GM12878 (cell line): ENCODE data around the gene MPPED1. TPM values are rescaled to one million over a fixed set of nuclear protein-coding genes. Genes with fewer than 3 reads are reported as not detected.

Experiments
- ATAC-seq: fragments of 200-7000 bp; cut with Tn5 transposase; 3 replicates; pipeline ENCODE4 v1.9.1; 2020; ENCODE audit warnings: mild to moderate bottlenecking, moderate library complexity
- BruUV-seq: library from RNA; stranded (reverse); fragments of 400-500 nt; replicated peaks from 2 replicates; lab custom pipeline; 2021; lab: Mats Ljungman, UMichigan
- CTCF ChIA-PET: fragments of 300-600 bp; sonication (Branson Sonifier 250); formaldehyde crosslinking; extraction: SDS; loops from one replicate; lab custom pipeline; 2021; ENCODE audit warnings: inconsistent platforms; lab: Yijun Ruan, JAX
- POLR2A ChIA-PET: fragments of 350-600 bp; formaldehyde crosslinking; extraction: SDS; loops from one replicate; lab custom pipeline; 2021; ENCODE audit warnings: inconsistent platforms; lab: Charles Lee
- RAD21 ChIA-PET: fragments of 300-600 bp; sonication (Branson Sonifier 250); formaldehyde crosslinking; loops from one replicate; lab custom pipeline; 2023; ENCODE audit warnings: antibody characterized with exemption; ENCODE audit not compliant: unreplicated experiment; lab: Charles Lee
- SMC1A ChIA-PET: fragments of 300-600 bp; sonication (Branson Sonifier 250); formaldehyde crosslinking; loops from one replicate; lab custom pipeline; 2023; ENCODE audit not compliant: unreplicated experiment, uncharacterized antibody; lab: Charles Lee
- DNase-seq: peaks from one replicate; pipeline ENCODE4 v3.0.0-alpha.2; 2011; ENCODE audit warnings: low read depth, low spot score
- FAIRE-seq: peaks from 3 replicates; lab custom pipeline; 2011; peaks lifted over from hg19 to GRCh38; lab: Jason Lieb, UNC
- H2AFZ ChIP-seq: 2 replicates; pipeline ENCODE4 v1.6.0; 2011; ENCODE audit warnings: low read depth, low read length, control low read depth; ENCODE audit not compliant: control insufficient read depth
- H3K27ac ChIP-seq: 2 replicates; pipeline ENCODE4 v1.5.1; 2011; ENCODE audit warnings: control low read depth; ENCODE audit not compliant: control insufficient read depth, insufficient read depth
- H3K27me3 ChIP-seq, 2 experiments: replicated peaks in 1 of 2; 2 replicates each; pipeline versions ENCODE4 v1.6.0 to v1.6.1; 2011; ENCODE audit warnings: low read length in 1 of 2; ENCODE audit not compliant: control insufficient read depth in 2 of 2, insufficient read depth in 2 of 2
- H3K36me3 ChIP-seq, 2 experiments: 2 replicates each; pipeline ENCODE4 v1.5.1; 2011; ENCODE audit warnings: low read length in 1 of 2; ENCODE audit not compliant: control insufficient read depth in 2 of 2, insufficient read depth in 2 of 2
- H3K4me1 ChIP-seq: 2 replicates; pipeline ENCODE4 v1.6.1; 2011; ENCODE audit warnings: mild to moderate bottlenecking, low read length, moderate library complexity, mixed read lengths; ENCODE audit not compliant: control insufficient read depth, insufficient read depth
- H3K4me2 ChIP-seq: 2 replicates; pipeline ENCODE4 v1.6.0; 2011; ENCODE audit warnings: control low read depth; ENCODE audit not compliant: control insufficient read depth, insufficient read depth
- H3K4me3 ChIP-seq: fragments of 200-600 bp; sonication (generic); 2 replicates; pipeline ENCODE4 v1.5.1; 2016
- H3K79me2 ChIP-seq: 2 replicates; pipeline ENCODE4 v1.6.0; 2011; ENCODE audit warnings: low read length; ENCODE audit not compliant: control insufficient read depth, insufficient read depth
- H3K9ac ChIP-seq: 2 replicates; pipeline ENCODE4 v1.8.0; 2011; ENCODE audit warnings: low read length, control low read depth, mixed read lengths; ENCODE audit not compliant: control insufficient read depth, insufficient read depth
- H3K9me3 ChIP-seq: replicated peaks from 3 replicates; pipeline ENCODE4 v1.5.1; 2011; ENCODE audit warnings: mild to moderate bottlenecking, low read length; ENCODE audit not compliant: control insufficient read depth, insufficient read depth
- H4K20me1 ChIP-seq: 2 replicates; pipeline ENCODE4 v1.6.0; 2011; ENCODE audit not compliant: control insufficient read depth, insufficient read depth
- ATF2 ChIP-seq: IDR thresholded peaks from 2 replicates; pipeline ENCODE4 v1.6.1; 2012; ENCODE audit warnings: low read length, inconsistent platforms
- BACH1 ChIP-seq: fragments of 450-650 bp; IDR thresholded peaks from 2 replicates; pipeline ENCODE4 v1.6.1; 2017; ENCODE audit warnings: mild to moderate bottlenecking, borderline replicate concordance
- MEF2B ChIP-seq: fragments of 450-650 bp; IDR thresholded peaks from 2 replicates; pipeline ENCODE4 v1.6.1; 2018; ENCODE audit warnings: mild to moderate bottlenecking, moderate library complexity; ENCODE audit not compliant: partially characterized antibody, poor library complexity, severe bottlenecking
- NR2C2 ChIP-seq: IDR thresholded peaks from 2 replicates; pipeline ENCODE4 v1.6.1; 2011; ENCODE audit warnings: borderline replicate concordance, low read depth; ENCODE audit not compliant: control insufficient read depth, insufficient read length
- SREBF2 ChIP-seq: IDR thresholded peaks from 2 replicates; pipeline ENCODE4 v1.6.1; 2012; ENCODE audit warnings: mild to moderate bottlenecking, low read length
- WGBS: methylation state at CpG from one replicate; pipeline ENCODE4 v1.1.6; 2016; ENCODE audit warnings: low lambda C conversion rate; ENCODE audit not compliant: insufficient replicate concordance, insufficient coverage; ENCODE audit errors: missing lambda C conversion rate; 5-methylcytosine and 5-hydroxymethylcytosine counted together
- in situ Hi-C: fragments of 300-500 bp; cut with MboI; formaldehyde crosslinking; loops from 9 replicates; pipeline ENCODE4 v1.14.3; 2018; ENCODE audit warnings: mixed read lengths
- intact Hi-C: fragments of 100-400 bp; cut with micrococcal nuclease; formaldehyde crosslinking; loops from one replicate; pipeline ENCODE4 v1.14.2; 2022; ENCODE audit not compliant: unreplicated experiment
- polyA plus RNA-seq, 11 experiments: library from polyadenylated mRNA; depleted of rRNA in 4 of 11; unstranded in 6 of 11; stranded (reverse) in 5 of 11; fragments of >200 nt; fragmentation: Nextera tagmentation in 4 of 11; fragmentation: Illumina TruSeq in 1 of 11; extraction: Ambion mirVana in 4 of 11; extraction: Trizol in 1 of 11; gene quantifications; 1 replicate in 1 of 11; 2 replicates in 10 of 11; pipeline versions ENCODE4 v1.2.1 to v1.2.3, GENCODE V29; 2011 to 2016; ENCODE audit warnings: inconsistent platforms in 2 of 11, missing spikeins in 2 of 11, low read depth in 1 of 11
- total RNA-seq, 4 experiments: library from RNA; depleted of rRNA in 3 of 4; stranded (reverse); fragments of >200 nt in 3 of 4; fragmentation: Illumina TruSeq in 1 of 4; extraction: Trizol in 1 of 4; gene quantifications; 2 replicates each; pipeline versions ENCODE4 v1.2.1 to v1.2.3, GENCODE V29; 2013 to 2021
- TF ChIP-seq, protein P1 (sequence below): fragments of 450-650 bp; IDR thresholded peaks from 2 replicates; pipeline ENCODE4 v1.6.1; 2016; ENCODE audit warnings: mild to moderate bottlenecking
- TF ChIP-seq, protein P2 (sequence below): fragments of 450-650 bp; formaldehyde crosslinking; IDR thresholded peaks from 2 replicates; pipeline ENCODE4 v1.4.0; 2020; ENCODE audit warnings: mild to moderate bottlenecking, moderate library complexity

The MPPED1 gene
- total and polyA plus RNA-seq, 10 of the 15 experiments (the other 5 are each of a cell fraction or from before 2014, with no cell fraction given): 0.11 TPM; not detected in 9

- Histone ChIP-seq H3K9ac (no peak overlapping the region), H3K4me1 (no peaks in the 10 kb centered on the region), H3K9me3 (no peaks in the 10 kb centered on the region), H3K4me3 (no peak overlapping the region), H3K27me3 (no peaks in the 10 kb centered on the region; a peak in 1 of 4 replicates), H3K4me2 (no peak overlapping the region), H3K79me2 (no peaks in the 10 kb centered on the region), H4K20me1 (no peaks in the 10 kb centered on the region), H3K27ac (no peak overlapping the region), H3K36me3 (no peaks in the 10 kb centered on the region), H2AFZ (no peak overlapping the region)
- SMC1A ChIA-PET: no interaction called here
- in situ Hi-C loops (no loop called here), intact Hi-C loops (no loop called here)
- FAIRE-seq (no peak), ATAC-seq (no peak), DNase-seq (no peak)
- RAD21 ChIA-PET: no interaction called here
- TF ChIP-seq NR2C2 (no peak), ATF2 (no peak), MEF2B (no peak), BACH1 (no peak), SREBF2 (no peak)
- TF ChIP-seq, protein P1, sequence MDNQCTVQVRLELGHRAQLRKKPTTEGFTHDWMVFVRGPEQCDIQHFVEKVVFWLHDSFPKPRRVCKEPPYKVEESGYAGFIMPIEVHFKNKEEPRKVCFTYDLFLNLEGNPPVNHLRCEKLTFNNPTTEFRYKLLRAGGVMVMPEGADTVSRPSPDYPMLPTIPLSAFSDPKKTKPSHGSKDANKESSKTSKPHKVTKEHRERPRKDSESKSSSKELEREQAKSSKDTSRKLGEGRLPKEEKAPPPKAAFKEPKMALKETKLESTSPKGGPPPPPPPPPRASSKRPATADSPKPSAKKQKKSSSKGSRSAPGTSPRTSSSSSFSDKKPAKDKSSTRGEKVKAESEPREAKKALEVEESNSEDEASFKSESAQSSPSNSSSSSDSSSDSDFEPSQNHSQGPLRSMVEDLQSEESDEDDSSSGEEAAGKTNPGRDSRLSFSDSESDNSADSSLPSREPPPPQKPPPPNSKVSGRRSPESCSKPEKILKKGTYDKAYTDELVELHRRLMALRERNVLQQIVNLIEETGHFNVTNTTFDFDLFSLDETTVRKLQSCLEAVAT: no peak
- TF ChIP-seq, protein P2, sequence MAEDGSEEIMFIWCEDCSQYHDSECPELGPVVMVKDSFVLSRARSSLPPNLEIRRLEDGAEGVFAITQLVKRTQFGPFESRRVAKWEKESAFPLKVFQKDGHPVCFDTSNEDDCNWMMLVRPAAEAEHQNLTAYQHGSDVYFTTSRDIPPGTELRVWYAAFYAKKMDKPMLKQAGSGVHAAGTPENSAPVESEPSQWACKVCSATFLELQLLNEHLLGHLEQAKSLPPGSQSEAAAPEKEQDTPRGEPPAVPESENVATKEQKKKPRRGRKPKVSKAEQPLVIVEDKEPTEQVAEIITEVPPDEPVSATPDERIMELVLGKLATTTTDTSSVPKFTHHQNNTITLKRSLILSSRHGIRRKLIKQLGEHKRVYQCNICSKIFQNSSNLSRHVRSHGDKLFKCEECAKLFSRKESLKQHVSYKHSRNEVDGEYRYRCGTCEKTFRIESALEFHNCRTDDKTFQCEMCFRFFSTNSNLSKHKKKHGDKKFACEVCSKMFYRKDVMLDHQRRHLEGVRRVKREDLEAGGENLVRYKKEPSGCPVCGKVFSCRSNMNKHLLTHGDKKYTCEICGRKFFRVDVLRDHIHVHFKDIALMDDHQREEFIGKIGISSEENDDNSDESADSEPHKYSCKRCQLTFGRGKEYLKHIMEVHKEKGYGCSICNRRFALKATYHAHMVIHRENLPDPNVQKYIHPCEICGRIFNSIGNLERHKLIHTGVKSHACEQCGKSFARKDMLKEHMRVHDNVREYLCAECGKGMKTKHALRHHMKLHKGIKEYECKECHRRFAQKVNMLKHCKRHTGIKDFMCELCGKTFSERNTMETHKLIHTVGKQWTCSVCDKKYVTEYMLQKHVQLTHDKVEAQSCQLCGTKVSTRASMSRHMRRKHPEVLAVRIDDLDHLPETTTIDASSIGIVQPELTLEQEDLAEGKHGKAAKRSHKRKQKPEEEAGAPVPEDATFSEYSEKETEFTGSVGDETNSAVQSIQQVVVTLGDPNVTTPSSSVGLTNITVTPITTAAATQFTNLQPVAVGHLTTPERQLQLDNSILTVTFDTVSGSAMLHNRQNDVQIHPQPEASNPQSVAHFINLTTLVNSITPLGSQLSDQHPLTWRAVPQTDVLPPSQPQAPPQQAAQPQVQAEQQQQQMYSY (CRISPR knock-in tag): no peak
- 17% methylated on average over 5 of the region's 5 CpGs for WGBS
- POLR2A ChIA-PET: no interaction called here
- BruUV-seq: no TSS peak
- CTCF ChIA-PET: no interaction called here
These were observed 115.1 kb downstream of the MPPED1 start for GRCh38 chr22:43526946-43527345.
